Measurements from ENCODE around the gene KCTD6.
"Not testable (repeated sequence)": the region's sequence is repeated elsewhere in the genome, so short reads cannot be mapped to it uniquely, and the experiment has no call there.

KCTD6 gene

GRCh38 chr3:58524326-58524888 is 32.5 kb downstream of the KCTD6 start:
- ATAC-seq, result no peak
- DNase-seq, result no peak

- DNase-seq (no peak), ATAC-seq (no peak)
These were observed 34.6 kb downstream of the KCTD6 start for GRCh38 chr3:58526515-58526957.

GRCh38 chr3:58527440-58527839 is 35.5 kb downstream of the KCTD6 start:
- DNase-seq, ATAC-seq: not testable (repeated sequence)

GRCh38 chr3:58528629-58529028 is 36.7 kb downstream of the KCTD6 start:
- DNase-seq, result no peak
- ATAC-seq, result no peak

- DNase-seq, result no peak
- ATAC-seq, result no peak
These were observed 37.8 kb downstream of the KCTD6 start for GRCh38 chr3:58529516-58530353.

- ATAC-seq (no peak), DNase-seq (no peak)
These were observed 38.5 kb downstream of the KCTD6 start for GRCh38 chr3:58530354-58530865.

GRCh38 chr3:58531555-58531954 is 39.7 kb downstream of the KCTD6 start:
- no peak for ATAC-seq
- no peak for DNase-seq

- peak; percentile 40 for ATAC-seq
These were observed 40.1 kb downstream of the KCTD6 start for GRCh38 chr3:58531956-58532355.

GRCh38 chr3:58532794-58533220 is 40.9 kb downstream of the KCTD6 start:
- peak; percentile 99 for ATAC-seq
- DNase-seq, result peak; percentile 84

More at GRCh38 chr3:58531956-58532355, 40.1 kb downstream of the KCTD6 start:
- DNase-seq, result no peak

GRCh38 chr3:58534592-58535494 is 42.9 kb downstream of the KCTD6 start:
- DNase-seq (no peak), ATAC-seq (no peak)

- DNase-seq (no peak), ATAC-seq (no peak)
These were observed 43.9 kb downstream of the KCTD6 start for GRCh38 chr3:58535531-58536500.

GRCh38 chr3:58536501-58537411 is 44.9 kb downstream of the KCTD6 start, which contains the start of gene ACOX2:
Gene ACOX2, minus strand, starts transcription at chr3:58537190. Its CDS starts 2,084 bp downstream, at chr3:58535106.
- ATAC-seq (no peak), DNase-seq (no peak)

- ATAC-seq, result no peak
- no peak for DNase-seq
These were observed 45.8 kb downstream of the KCTD6 start for GRCh38 chr3:58537412-58538301.

- no peak for DNase-seq
- no peak for ATAC-seq
These were observed 47.7 kb downstream of the KCTD6 start for GRCh38 chr3:58539626-58540025.

- DNase-seq (no peak), ATAC-seq (no peak)
These were observed 48.4 kb downstream of the KCTD6 start for GRCh38 chr3:58540176-58540858.

GRCh38 chr3:58544541-58544940 is 52.6 kb downstream of the KCTD6 start:
- no peak for DNase-seq
- ATAC-seq, result no peak

- ATAC-seq (no peak), DNase-seq (no peak)
These were observed 59.8 kb downstream of the KCTD6 start for GRCh38 chr3:58551636-58552180.
